ENCODE measurements around the gene KLHL29.

DNA sequence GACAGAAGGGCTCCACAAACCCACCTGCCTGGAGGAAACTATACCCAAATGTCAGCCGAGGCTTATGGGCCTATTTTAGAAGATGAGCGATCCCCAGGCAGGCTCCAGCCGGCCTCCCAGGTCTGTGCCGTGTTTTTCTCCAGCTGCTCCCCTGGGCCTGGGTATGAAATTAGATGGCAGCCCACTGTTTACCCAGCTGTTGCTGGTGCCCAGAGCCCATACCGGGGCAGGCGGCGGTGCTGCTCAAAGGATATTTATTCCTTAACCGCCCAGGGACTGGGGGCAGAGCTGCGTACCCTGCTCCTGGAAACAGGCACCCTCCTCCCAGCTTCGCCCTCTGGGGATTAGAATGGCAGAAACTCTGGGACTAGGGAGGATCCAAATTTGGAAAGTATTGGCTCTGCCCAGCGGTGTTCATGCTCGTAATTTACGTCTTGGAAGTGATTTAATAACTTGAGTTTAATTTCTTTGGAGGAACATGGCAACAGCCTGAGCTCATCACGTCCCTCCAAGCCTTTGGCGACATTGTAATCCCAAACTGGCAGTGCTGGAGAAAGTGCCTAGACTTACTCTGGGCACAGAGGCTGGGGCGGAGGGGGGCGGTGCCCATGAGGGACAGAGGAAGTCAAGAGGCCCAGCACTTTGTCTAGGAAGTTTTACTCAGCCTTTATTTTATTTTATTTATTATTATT lies 199.2 kb downstream of the KLHL29 start:
- TF ChIP-seq, protein P1, sequence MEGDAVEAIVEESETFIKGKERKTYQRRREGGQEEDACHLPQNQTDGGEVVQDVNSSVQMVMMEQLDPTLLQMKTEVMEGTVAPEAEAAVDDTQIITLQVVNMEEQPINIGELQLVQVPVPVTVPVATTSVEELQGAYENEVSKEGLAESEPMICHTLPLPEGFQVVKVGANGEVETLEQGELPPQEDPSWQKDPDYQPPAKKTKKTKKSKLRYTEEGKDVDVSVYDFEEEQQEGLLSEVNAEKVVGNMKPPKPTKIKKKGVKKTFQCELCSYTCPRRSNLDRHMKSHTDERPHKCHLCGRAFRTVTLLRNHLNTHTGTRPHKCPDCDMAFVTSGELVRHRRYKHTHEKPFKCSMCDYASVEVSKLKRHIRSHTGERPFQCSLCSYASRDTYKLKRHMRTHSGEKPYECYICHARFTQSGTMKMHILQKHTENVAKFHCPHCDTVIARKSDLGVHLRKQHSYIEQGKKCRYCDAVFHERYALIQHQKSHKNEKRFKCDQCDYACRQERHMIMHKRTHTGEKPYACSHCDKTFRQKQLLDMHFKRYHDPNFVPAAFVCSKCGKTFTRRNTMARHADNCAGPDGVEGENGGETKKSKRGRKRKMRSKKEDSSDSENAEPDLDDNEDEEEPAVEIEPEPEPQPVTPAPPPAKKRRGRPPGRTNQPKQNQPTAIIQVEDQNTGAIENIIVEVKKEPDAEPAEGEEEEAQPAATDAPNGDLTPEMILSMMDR (IDR thresholded peaks at IDR 0.05) = no peak
- TF ChIP-seq POLR2A (IDR thresholded peaks at IDR 0.05) = no peak
- no peak for TF ChIP-seq EP300 (IDR thresholded peaks at IDR 0.05)

Data from ovary (tissue), 3 donors.